Small intestine (tissue), 7 donors: Measurements from ENCODE around the gene CCDC138. TPM values are rescaled to one million over a fixed set of nuclear protein-coding genes. Genes with fewer than 3 reads are reported as not detected.

Source experiments
- DNase-seq, 2 donors: peaks; one replicate each; pipeline versions ENCODE4 v3.0.0 to v3.0.0-alpha.2; 2013
- FAIRE-seq: peaks from 2 replicates; lab custom pipeline; 2012; peaks lifted over from hg19 to GRCh38; lab: Jason Lieb, UNC
- H3K27ac ChIP-seq, 3 donors: one replicate each; pipeline ENCODE4 v1.5.1; 2013; ENCODE audit warnings: low read length in 2 of 3, mild to moderate bottlenecking in 2 of 3, control low read depth in 1 of 3, inconsistent platforms in 1 of 3, low read depth in 1 of 3, moderate library complexity in 1 of 3
- H3K27me3 ChIP-seq, 3 donors: one replicate each; pipeline ENCODE4 v1.6.1; 2013; ENCODE audit warnings: low read length in 3 of 3, inconsistent platforms in 1 of 3; ENCODE audit not compliant: control insufficient read depth in 3 of 3, insufficient read depth in 3 of 3
- H3K36me3 ChIP-seq, 3 donors: one replicate each; pipeline ENCODE4 v1.6.1; 2013; ENCODE audit warnings: low read length in 3 of 3, inconsistent platforms in 1 of 3, low read depth in 1 of 3, mild to moderate bottlenecking in 1 of 3, moderate library complexity in 1 of 3; ENCODE audit not compliant: control insufficient read depth in 3 of 3, insufficient read depth in 2 of 3
- H3K4me1 ChIP-seq, 3 donors: one replicate each; pipeline ENCODE4 v1.6.1; 2013; ENCODE audit warnings: low read length in 2 of 3, inconsistent platforms in 1 of 3, low read depth in 1 of 3, mild to moderate bottlenecking in 1 of 3, moderate library complexity in 1 of 3; ENCODE audit not compliant: control insufficient read depth in 3 of 3, insufficient read depth in 2 of 3
- H3K4me3 ChIP-seq, 3 donors: one replicate each; pipeline ENCODE4 v1.5.1; 2013; ENCODE audit warnings: low read length in 3 of 3, control low read depth in 1 of 3, inconsistent platforms in 1 of 3, low read depth in 1 of 3, mild to moderate bottlenecking in 1 of 3, moderate library complexity in 1 of 3
- H3K9me3 ChIP-seq, 2 donors: one replicate each; pipeline ENCODE4 v1.6.1; 2013; ENCODE audit warnings: low read depth in 1 of 2, low read length in 1 of 2; ENCODE audit not compliant: control insufficient read depth in 2 of 2, insufficient read depth in 1 of 2
- WGBS, 3 donors: extraction: QIAGEN DNeasy Blood & Tissue Kit; methylation state at CpG; one replicate each; pipeline ENCODE4 v1.1.7; 2013; 5-methylcytosine and 5-hydroxymethylcytosine counted together
- polyA plus RNA-seq, 4 donors: library from polyadenylated mRNA; stranded (reverse) in 3 of 4; unstranded in 1 of 4; fragments of 200-250 nt in 3 of 4; fragments of 120-200 nt in 1 of 4; gene quantifications; one replicate each; pipeline versions ENCODE4 v1.2.1 to v1.2.3, GENCODE V29; 2013
- donor health status: healthy with polysubstance abuse.
- donor health status: control.
- donor health status: control.
- donor health status: Bipolar disorder and iron deficiency.
- donor health status: healthy.

Gene CCDC138
- polyA plus RNA-seq, 4 donors = 0.89 to 6.2 (median 2.2) TPM

DNA sequence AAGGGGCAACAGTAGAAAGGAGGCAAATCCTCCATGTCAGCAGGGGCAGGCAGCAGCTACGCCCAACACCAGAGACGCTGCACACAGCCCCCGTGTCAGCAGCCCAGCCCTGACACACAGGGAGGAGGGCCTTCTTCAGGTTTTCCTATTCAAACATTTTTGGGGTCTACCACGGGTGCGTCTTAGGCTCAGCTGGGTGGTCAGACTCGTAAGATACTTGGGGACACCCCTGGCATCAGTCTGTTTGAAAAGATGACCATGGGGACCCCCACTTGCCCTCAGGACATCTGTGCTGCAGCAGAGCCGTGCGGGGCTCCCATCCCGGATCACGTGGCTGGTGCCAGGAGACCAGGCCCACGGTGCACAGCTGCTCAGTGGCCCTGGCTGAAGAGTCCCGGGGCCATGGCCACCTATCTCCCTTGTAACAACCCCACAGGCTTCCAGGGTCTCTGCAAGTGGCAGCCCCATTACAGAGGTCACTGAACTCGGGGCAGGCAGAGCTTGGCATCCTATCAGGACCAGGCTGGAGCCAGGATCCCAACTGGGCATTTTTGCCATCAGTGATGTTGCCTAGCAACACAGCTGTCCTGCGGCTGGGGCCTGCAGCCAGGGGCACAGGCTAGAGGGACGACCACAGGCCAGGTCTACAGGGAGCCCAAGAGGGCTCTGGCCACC, 120.0 kb downstream of the CCDC138 start:
- Histone ChIP-seq H3K4me3 (no peak overlapping the region), H3K27me3 (no peaks in the 10 kb centered on the region), H3K9me3 (no peaks in the 10 kb centered on the region), H3K27ac (no peak overlapping the region), H3K4me1 (no peaks in the 10 kb centered on the region), H3K36me3 (no peaks in the 10 kb centered on the region)
- DNase-seq (no peak), FAIRE-seq (no peak)
- WGBS, 3 donors = 71 to 83% (median 81%) methylated on average over 15 of the region's 15 CpGs

DNA sequence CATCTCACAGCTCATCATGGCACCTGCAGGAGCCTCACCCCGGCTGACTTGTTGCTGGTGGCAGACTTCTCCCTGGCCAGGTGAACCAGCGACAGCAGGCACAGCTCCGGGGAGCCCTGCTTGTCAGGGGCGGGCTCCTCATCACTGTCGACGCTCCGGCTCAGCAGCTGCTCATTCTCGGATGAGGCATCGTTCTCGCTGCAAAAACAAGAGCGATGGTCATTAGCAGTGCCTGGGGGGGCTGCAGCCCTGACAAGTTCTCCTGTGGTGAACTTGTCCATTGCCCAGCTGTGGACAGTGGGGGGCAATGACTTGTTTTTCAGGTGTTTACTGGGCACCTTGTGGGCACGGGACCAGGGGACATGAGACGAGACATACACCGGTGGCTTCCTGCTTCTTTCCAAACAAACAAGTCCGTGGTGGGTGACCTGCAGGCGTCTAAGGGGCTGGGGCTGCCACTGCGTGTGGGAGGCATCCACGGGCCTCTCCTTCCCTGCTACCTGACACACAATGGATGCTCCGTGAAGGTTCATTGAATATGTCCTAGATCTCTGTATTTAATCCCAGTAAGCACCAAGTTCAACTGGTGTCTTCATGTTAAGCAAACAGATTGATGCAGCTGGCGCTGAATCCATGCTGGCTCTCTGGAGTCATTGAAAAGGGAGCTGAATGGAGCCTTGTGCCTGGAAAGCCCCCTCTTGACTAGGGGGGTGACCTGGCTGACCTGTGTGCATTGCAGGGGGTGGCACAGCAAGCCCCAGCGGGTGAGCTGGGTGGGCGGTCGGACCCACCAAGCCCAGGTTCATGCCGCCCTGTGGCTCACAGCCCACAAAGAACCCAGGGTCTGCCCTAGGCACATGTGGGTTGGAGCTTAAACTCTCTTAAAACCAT, 121.5 kb downstream of the CCDC138 start:
- no peak overlapping the region for H3K27ac ChIP-seq
- no peaks in the 10 kb centered on the region for H3K36me3 ChIP-seq
- no peak overlapping the region for H3K4me3 ChIP-seq
- WGBS, 3 donors = 86 to 90% (median 88%) methylated on average over 24 of the region's 24 CpGs
- H3K27me3 ChIP-seq = no peaks in the 10 kb centered on the region
- no peak for FAIRE-seq
- DNase-seq = no peak
- H3K4me1 ChIP-seq = no peaks in the 10 kb centered on the region
- no peaks in the 10 kb centered on the region for H3K9me3 ChIP-seq

DNA sequence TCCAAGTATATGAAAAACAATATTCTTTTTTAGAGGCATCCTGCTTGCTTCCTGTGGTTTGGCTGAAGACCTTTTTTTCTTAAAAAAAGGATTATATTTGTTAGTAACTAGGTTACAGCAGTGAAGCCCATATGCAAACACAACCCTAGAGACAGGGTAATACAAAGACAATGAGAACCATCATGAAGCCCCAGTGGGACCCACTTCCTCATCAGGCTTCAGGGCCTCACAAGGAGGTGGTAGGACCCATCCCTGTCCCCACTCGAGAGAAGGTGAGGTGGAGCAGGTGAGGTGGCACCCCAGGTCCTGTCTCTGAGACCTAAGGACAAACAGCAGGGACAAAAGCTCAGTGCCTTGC, 122.1 kb downstream of the CCDC138 start:
- H3K36me3 ChIP-seq = no peaks in the 10 kb centered on the region
- H3K27me3 ChIP-seq = no peaks in the 10 kb centered on the region
- DNase-seq (no peak), FAIRE-seq (no peak)
- no peaks in the 10 kb centered on the region for H3K9me3 ChIP-seq
- no peak overlapping the region for H3K27ac ChIP-seq
- no peaks in the 10 kb centered on the region for H3K4me1 ChIP-seq
- WGBS, 3 donors = 70 to 93% (median 73%) methylated on average over 1 of the region's 1 CpG
- no peak overlapping the region for H3K4me3 ChIP-seq

DNA sequence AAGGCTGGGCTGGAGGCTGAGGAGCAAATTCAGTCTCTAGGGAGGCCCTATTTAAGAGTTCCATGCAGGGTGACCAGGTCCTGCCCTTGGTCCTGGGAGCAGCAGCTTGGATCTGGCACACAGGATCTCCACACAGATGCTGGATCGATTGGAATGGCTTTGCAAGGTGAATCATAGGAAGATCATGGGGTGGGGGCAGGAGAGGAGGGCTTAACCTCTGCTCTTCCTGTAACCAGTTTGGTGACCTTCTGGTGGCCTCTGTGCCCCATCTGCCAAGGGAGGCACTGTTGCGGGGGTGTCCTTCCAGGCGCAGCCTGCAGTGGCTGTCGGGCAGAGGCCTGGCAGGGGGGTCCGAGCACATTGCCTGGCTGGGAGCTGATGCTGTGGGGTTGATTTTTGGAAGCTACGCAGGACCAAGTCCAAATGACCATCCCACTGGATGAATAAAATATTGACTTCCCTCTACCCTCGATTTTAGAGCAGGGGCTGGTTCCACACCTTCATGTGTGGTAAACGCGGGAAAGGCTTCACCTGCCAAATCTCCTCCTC, 122.8 kb downstream of the CCDC138 start:
- 76 to 89% (median 86%) methylated on average over 9 of the region's 9 CpGs for WGBS, 3 donors
- DNase-seq = no peak
- H3K27me3 ChIP-seq = no peaks in the 10 kb centered on the region

DNA sequence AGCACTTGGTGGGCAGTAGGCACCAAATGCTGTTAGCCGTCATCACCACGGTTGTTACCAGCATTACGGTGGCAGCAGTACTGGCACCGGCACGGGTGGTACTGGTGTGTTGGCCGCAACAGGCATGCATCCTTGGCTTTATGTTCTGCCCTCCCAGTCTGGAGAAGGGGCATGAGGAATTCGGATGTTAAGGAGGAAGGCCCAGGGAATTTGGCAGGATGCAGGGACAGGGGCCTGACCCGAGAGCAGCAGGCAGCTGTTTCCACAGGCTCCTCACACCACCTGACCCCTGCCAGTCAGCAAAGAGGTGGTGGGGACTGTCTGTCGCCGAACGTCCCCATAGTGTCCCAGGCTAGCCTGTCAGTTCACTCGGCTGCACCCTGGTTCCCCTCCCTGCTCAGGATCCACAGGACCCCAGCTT, 123.5 kb downstream of the CCDC138 start:
- FAIRE-seq (no peak), DNase-seq (no peak)
- H3K9me3 ChIP-seq = no peaks in the 10 kb centered on the region
- 87 to 88% (median 88%) methylated on average over 12 of the region's 12 CpGs for WGBS, 3 donors
- no peak overlapping the region for H3K27ac ChIP-seq
- H3K4me3 ChIP-seq = no peak overlapping the region
- H3K4me1 ChIP-seq = no peaks in the 10 kb centered on the region
- no peaks in the 10 kb centered on the region for H3K36me3 ChIP-seq
- H3K27me3 ChIP-seq = no peaks in the 10 kb centered on the region

More for the DNA sequence above, 122.8 kb downstream of the CCDC138 start:
- FAIRE-seq = no peak
- Histone ChIP-seq H3K36me3 (no peaks in the 10 kb centered on the region), H3K4me1 (no peaks in the 10 kb centered on the region), H3K4me3 (no peak overlapping the region), H3K9me3 (no peaks in the 10 kb centered on the region), H3K27ac (no peak overlapping the region)

DNA sequence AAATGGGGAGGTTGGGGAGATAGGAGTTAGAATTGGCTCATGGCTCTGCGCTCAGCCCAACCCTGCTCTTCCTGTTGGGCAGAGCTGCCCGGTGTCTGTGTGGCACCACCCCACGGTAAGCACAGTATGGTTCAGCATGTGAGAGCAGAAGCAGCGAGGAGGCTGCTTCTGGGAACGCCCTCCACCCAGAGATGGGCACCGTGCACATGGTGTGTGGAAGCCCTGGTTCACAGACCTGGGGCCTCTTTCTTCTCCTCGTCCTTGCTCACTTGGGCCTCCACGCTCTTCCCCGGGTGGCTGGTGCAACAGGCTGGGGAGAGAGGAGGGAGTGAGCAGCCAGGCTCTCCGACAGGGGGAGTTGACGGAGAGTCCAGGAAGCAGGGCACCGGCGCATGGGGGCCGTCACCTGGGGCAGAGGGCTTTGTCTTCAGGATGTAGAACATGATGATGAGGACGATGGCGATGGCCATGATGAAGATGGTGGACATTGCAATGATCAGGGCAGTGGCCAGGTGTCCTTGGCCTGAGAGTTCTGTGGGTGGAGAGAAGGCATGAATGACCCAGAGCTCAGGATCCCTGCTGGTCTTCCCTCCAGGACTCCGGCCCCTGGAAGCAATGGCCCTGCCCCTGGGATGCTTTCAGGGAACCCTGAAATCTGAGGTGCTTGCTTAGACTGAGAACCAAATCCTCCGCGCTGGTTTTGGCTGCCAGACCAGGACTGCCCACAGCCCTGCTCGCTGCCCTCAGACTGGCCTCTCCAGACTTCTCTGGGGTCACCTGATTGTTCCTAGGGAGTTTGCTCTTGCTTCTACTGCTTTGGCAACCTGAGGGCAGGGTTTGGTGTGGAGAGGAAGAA, 124.2 kb downstream of the CCDC138 start:
- Histone ChIP-seq H3K4me1 (no peaks in the 10 kb centered on the region), H3K27ac (no peak overlapping the region), H3K27me3 (no peaks in the 10 kb centered on the region), H3K4me3 (no peak overlapping the region), H3K36me3 (no peaks in the 10 kb centered on the region), H3K9me3 (no peaks in the 10 kb centered on the region)
- FAIRE-seq (no peak), DNase-seq (no peak)
- 81 to 86% (median 85%) methylated on average over 20 of the region's 20 CpGs for WGBS, 3 donors

DNA sequence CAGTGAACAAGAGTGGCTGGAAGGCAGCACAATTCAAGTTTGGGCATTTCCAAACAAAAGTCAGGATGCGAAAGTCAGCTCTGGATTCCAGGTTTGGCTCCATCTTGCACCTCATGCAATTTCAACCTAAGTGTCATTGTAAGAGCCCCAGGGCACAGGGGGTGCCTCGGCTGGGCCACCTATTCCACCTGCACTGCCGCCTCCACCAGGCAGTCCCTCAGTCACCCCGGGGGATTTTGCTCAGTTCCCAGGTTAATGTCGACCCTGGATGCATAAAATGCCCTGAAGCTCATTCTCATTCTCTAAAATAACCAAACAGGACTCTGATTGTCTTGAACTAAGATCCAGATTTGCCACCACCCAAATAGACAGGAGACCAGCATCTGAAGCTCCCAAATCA, 124.8 kb downstream of the CCDC138 start:
- WGBS, 3 donors = 83 to 91% (median 86%) methylated on average over 5 of the region's 5 CpGs
- Histone ChIP-seq H3K27ac (no peak overlapping the region), H3K9me3 (no peaks in the 10 kb centered on the region), H3K36me3 (no peaks in the 10 kb centered on the region), H3K4me1 (no peaks in the 10 kb centered on the region), H3K27me3 (no peaks in the 10 kb centered on the region), H3K4me3 (no peak overlapping the region)
- DNase-seq (no peak), FAIRE-seq (no peak)
